ENCODE results near the gene PTTG2.

The PTTG2 gene

DNA sequence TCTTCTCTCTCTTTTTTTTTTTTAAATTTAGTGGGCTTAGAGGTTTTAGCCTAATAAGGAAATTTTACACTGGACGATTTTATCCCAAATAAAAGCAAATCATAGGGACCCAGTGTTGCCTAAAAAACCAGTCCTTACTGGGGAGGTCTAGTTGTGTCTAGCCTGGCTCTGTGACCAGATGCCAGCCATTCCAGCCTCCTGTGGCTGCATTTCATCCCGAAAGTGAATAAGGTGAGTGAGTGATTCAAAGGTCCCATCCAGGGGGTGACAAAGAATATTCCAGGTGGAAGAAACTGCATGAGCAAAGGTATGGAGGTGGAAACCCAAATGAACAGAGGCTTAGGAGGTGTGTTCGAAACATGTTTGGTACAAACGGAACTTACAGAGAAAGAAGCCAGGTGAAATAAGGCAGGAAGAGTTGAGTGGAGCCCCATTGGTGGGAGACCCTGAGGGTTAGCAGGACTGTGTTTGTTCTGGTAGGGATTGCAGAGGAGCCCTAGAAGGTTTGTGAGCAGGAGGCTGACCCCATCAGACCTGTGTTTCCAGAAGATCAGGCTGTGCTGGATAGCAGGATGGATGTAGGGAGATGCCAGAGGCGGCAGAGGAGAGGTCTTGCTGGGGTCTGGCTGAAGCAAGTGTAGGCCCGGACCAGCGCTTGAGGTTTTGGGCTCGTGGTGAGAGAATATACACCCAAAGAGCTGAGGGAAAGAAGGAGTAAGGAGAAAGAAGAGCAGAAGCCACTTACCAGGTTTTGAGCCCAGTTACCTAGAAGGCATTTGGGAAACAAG lies 31.6 kb downstream of the PTTG2 start:
- H3K4me3 ChIP-seq (ENCODE audit: control insufficient read depth, low read depth, low read length): no peak overlapping the region
- DNase-seq (ENCODE audit: low read depth): no peak

DNA sequence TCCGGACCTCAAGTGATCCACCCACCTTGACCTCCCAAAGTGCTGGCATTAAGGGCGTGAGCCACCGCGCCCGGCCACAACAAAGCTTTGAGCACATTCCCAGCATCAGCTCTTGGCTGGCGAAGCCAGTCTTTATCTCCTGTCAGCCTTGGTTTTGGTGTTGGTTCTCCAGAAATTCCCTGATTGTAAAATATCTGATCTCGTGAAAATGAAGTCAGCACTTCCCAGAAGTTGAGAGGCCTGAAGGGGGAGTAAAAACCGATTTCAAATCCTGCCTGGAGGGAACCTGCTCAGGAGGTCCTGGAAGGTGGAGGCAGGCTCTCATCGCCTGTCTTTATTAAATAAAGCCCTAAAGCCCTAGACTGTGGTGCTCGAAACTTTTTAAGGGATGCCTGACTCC lies 33.6 kb downstream of the PTTG2 start:
- no peak overlapping the region for H3K4me3 ChIP-seq (ENCODE audit: control insufficient read depth, low read depth, low read length)
- TF ChIP-seq, protein P1, sequence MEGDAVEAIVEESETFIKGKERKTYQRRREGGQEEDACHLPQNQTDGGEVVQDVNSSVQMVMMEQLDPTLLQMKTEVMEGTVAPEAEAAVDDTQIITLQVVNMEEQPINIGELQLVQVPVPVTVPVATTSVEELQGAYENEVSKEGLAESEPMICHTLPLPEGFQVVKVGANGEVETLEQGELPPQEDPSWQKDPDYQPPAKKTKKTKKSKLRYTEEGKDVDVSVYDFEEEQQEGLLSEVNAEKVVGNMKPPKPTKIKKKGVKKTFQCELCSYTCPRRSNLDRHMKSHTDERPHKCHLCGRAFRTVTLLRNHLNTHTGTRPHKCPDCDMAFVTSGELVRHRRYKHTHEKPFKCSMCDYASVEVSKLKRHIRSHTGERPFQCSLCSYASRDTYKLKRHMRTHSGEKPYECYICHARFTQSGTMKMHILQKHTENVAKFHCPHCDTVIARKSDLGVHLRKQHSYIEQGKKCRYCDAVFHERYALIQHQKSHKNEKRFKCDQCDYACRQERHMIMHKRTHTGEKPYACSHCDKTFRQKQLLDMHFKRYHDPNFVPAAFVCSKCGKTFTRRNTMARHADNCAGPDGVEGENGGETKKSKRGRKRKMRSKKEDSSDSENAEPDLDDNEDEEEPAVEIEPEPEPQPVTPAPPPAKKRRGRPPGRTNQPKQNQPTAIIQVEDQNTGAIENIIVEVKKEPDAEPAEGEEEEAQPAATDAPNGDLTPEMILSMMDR (IDR thresholded peaks at IDR 0.05; ENCODE audit: control insufficient read depth, insufficient read depth, low read depth, low read length, missing control alignments): no peak
- DNase-seq (ENCODE audit: low read depth): no peak

More for the DNA sequence above, 31.6 kb downstream of the PTTG2 start:
- TF ChIP-seq, protein P1 (IDR thresholded peaks at IDR 0.05; ENCODE audit: control insufficient read depth, insufficient read depth, low read depth, low read length, missing control alignments): no peak

DNA sequence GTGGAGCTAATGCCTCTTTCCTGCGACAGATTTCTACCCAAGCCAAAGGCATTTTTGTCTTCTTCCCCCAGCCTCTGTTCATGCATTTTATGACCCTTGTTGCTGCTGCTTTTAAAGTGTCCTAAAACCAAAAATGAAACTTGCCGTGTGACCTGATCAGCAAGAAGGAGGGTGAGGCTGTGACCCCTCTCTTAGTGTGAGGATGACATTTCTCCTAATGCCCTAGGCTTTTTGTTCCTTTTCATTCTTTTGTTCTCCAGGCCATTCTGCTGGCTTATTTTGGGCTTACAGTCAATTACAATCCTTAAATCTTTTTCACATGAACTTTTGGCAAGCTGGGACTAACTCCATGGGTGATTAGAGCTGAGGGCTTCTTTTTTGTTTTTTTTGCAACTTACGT lies 34.4 kb downstream of the PTTG2 start:
- H3K4me3 ChIP-seq (ENCODE audit: control insufficient read depth, low read depth, low read length): no peak overlapping the region
- DNase-seq (ENCODE audit: low read depth): no peak
- TF ChIP-seq, protein P1 (IDR thresholded peaks at IDR 0.05; ENCODE audit: control insufficient read depth, insufficient read depth, low read depth, low read length, missing control alignments): no peak

DNA sequence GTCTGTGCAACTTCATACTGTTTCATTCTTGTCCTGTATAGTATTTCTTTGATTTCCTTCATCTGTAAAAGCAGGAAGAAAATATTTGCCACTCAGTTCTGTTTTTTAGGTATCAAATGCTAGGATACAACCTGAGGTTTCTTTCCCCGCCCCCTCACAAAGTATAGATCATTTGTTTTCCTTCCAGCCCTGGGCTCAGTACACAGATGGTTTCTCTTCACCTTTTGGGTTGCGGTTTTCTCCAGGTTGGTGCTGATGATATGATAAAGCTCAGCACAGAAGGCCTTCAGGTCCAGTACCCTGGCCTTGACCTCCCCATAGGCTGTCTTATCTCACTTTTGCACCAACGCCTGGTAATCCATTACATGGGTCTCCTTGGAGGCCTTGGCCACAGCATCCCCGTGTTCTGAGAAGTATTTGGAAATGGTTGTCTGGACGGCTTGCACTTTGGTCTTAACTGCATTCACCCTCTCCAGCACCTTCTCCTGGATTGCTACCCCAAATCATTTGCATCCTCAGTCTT lies 35.2 kb downstream of the PTTG2 start:
- no peak overlapping the region for H3K4me3 ChIP-seq (ENCODE audit: control insufficient read depth, low read depth, low read length)
- DNase-seq (ENCODE audit: low read depth): no peak
- TF ChIP-seq, protein P1 (IDR thresholded peaks at IDR 0.05; ENCODE audit: control insufficient read depth, insufficient read depth, low read depth, low read length, missing control alignments): no peak

DNA sequence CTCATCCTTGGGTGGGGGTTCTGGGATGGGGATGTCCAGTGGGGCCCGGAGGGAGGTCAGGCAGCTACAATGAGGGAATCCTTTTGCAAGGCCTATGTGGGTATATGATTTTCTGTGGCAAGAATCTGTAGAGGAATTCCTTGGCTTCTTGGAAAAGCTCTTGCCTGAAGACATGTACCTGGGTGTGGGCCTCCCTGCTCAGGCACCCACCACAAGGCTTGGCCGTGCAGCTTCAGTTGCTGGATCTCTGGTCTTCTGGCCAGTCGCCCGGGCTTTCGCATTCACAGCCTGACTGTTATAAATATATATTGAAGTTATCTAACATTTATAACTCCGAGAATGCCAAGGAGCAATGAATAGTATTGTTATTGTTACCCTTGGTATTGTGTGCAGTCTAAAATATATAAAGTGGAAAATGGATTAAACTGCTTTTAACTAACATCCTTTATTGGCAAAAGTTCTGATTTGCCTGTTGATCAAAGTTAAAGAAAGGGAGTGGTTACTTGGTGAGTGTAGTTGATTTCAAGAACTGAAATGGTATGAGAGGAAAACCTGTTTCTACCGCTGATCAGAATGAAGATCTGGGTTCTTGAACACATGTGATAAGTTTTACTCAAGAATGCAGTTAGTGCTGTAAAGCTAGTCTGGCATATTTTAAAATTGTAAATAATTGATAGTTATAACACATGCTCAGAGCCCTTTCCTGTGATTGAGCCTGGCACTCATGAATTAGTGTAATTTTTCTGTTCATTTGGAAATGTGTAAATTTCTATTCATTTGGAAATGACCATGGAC lies 36.0 kb downstream of the PTTG2 start:
- DNase-seq (ENCODE audit: low read depth): no peak
- TF ChIP-seq, protein P1 (IDR thresholded peaks at IDR 0.05; ENCODE audit: control insufficient read depth, insufficient read depth, low read depth, low read length, missing control alignments): no peak
- no peak overlapping the region for H3K4me3 ChIP-seq (ENCODE audit: control insufficient read depth, low read depth, low read length)

DNA sequence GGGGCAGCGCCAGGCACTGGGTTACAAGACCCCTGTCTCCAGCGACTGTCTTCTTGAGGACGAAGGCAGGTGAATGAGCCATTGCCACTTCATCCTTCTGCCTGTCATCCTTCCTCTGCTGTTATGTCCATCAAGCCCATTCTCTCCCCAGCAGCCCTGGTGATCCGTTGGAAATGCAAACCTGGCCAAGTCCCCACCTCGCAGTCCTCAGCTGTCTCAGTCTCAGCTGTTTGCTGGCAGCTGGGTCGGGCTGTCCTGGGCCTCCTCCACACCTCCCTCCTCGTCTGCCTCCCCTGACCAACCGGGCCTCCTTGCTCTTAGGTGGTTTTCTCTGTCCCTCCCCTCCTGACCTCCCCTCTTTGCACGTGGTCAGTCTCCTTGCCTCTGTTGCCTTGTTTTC lies 38.0 kb downstream of the PTTG2 start:
- no peak for DNase-seq (ENCODE audit: low read depth)
- TF ChIP-seq, protein P1 (IDR thresholded peaks at IDR 0.05; ENCODE audit: control insufficient read depth, insufficient read depth, low read depth, low read length, missing control alignments): no peak
- H3K4me3 ChIP-seq (ENCODE audit: control insufficient read depth, low read depth, low read length): no peak overlapping the region

Measured in AG09309 (cell line).